IMR-90 (cell line): Measurements from ENCODE around the gene PGPEP1. TPM values are rescaled to one million over a fixed set of nuclear protein-coding genes. Genes with fewer than 3 reads are reported as not detected.

Experiments
- ATAC-seq: fragments of 200-7000 bp; cut with Tn5 transposase; 2 replicates; pipeline ENCODE4 v1.9.1; 2020; ENCODE audit warnings: low read depth, mild to moderate bottlenecking, moderate library complexity
- BruUV-seq: library from RNA; stranded (reverse); fragments of 400-500 nt; replicated peaks from 2 replicates; lab custom pipeline; 2021; lab: Mats Ljungman, UMichigan
- CTCF ChIA-PET: fragments of 300-600 bp; formaldehyde crosslinking; extraction: SDS; loops from one replicate; lab custom pipeline; 2021; ENCODE audit warnings: antibody characterized with exemption; lab: Yijun Ruan, JAX
- POLR2A ChIA-PET: fragments of 300-600 bp; sonication (Branson Sonifier 250); formaldehyde crosslinking; loops from one replicate; lab custom pipeline; 2022; ENCODE audit warnings: antibody characterized with exemption; ENCODE audit not compliant: unreplicated experiment; lab: Charles Lee
- DNase-seq: peaks from one replicate; pipeline ENCODE4 v3.0.0; 2013
- H2AFZ ChIP-seq: replicated peaks from 2 replicates; pipeline ENCODE3; 2013; ENCODE audit warnings: low read length, mild to moderate bottlenecking; ENCODE audit not compliant: poor library complexity
- H2AK5ac ChIP-seq: 2 replicates; pipeline ENCODE4 v1.6.1; 2013; ENCODE audit warnings: low read depth, low read length, inconsistent platforms
- H2AK9ac ChIP-seq: replicated peaks from 2 replicates; pipeline ENCODE3; 2013; ENCODE audit warnings: mild to moderate bottlenecking, low read depth, low read length, moderate library complexity; ENCODE audit not compliant: poor library complexity
- H2BK120ac ChIP-seq: 2 replicates; pipeline ENCODE4 v1.6.1; 2013; ENCODE audit warnings: low read depth, low read length, inconsistent platforms
- H2BK15ac ChIP-seq: 3 replicates; pipeline ENCODE4 v1.6.1; 2013; ENCODE audit warnings: low read depth, low read length, inconsistent platforms
- H2BK20ac ChIP-seq: 2 replicates; pipeline ENCODE4 v1.6.1; 2013; ENCODE audit warnings: low read depth, mild to moderate bottlenecking, inconsistent platforms, low read length, moderate library complexity
- H2BK5ac ChIP-seq: 2 replicates; pipeline ENCODE4 v1.6.1; 2013; ENCODE audit warnings: mild to moderate bottlenecking, low read depth, low read length, inconsistent platforms; ENCODE audit not compliant: poor library complexity, severe bottlenecking
- H3K14ac ChIP-seq: replicated peaks from 2 replicates; pipeline ENCODE4 v1.6.1; 2013; ENCODE audit warnings: low read depth, low read length, inconsistent platforms
- H3K18ac ChIP-seq: 2 replicates; pipeline ENCODE4 v1.6.1; 2013; ENCODE audit warnings: low read depth, low read length, control low read depth
- H3K23ac ChIP-seq: 2 replicates; pipeline ENCODE4 v1.6.1; 2013; ENCODE audit warnings: low read depth, low read length, inconsistent platforms
- H3K27ac ChIP-seq: 2 replicates; pipeline ENCODE4 v1.5.1; 2013; ENCODE audit warnings: mild to moderate bottlenecking, control low read depth, low read length; ENCODE audit not compliant: insufficient read depth
- H3K27me3 ChIP-seq: 2 replicates; pipeline ENCODE4 v1.6.1; 2013; ENCODE audit warnings: low read length; ENCODE audit not compliant: control insufficient read depth, insufficient read depth
- H3K36me3 ChIP-seq: 2 replicates; pipeline ENCODE4 v1.6.1; 2013; ENCODE audit warnings: low read length, mixed read lengths; ENCODE audit not compliant: control insufficient read depth, insufficient read depth
- H3K4ac ChIP-seq: 2 replicates; pipeline ENCODE4 v1.6.1; 2013; ENCODE audit warnings: low read depth, low read length, inconsistent platforms
- H3K4me1 ChIP-seq: 2 replicates; pipeline ENCODE4 v1.6.1; 2013; ENCODE audit warnings: low read length, mixed read lengths; ENCODE audit not compliant: control insufficient read depth, insufficient read depth
- H3K4me2 ChIP-seq: 2 replicates; pipeline ENCODE4 v1.6.1; 2013; ENCODE audit warnings: low read depth, mild to moderate bottlenecking, control low read depth, low read length, moderate library complexity
- H3K4me3 ChIP-seq: 2 replicates; pipeline ENCODE4 v1.5.1; 2013; ENCODE audit warnings: low read depth, mild to moderate bottlenecking, control low read depth, low read length, moderate library complexity; ENCODE audit not compliant: insufficient read depth
- H3K56ac ChIP-seq: 2 replicates; pipeline ENCODE4 v1.6.1; 2013; ENCODE audit warnings: low read length, inconsistent platforms; ENCODE audit not compliant: insufficient read depth; ENCODE audit errors: extremely low read depth
- H3K79me1 ChIP-seq, 2 experiments: 2 replicates each; pipeline ENCODE4 v1.6.1; 2013; ENCODE audit warnings: low read length in 2 of 2, inconsistent platforms in 1 of 2, low read depth in 1 of 2
- H3K9ac ChIP-seq: 2 replicates; pipeline ENCODE4 v1.6.1; 2013; ENCODE audit warnings: low read depth, low read length, control low read depth
- H3K9me1 ChIP-seq: 2 replicates; pipeline ENCODE4 v1.6.1; 2013; ENCODE audit warnings: low read length, inconsistent platforms; ENCODE audit not compliant: insufficient read depth
- H3K9me3 ChIP-seq: 2 replicates; pipeline ENCODE4 v1.6.1; 2013; ENCODE audit warnings: low read length; ENCODE audit not compliant: control insufficient read depth, insufficient read depth
- H4K20me1 ChIP-seq: 2 replicates; pipeline ENCODE4 v1.6.1; 2013; ENCODE audit warnings: low read length, inconsistent platforms; ENCODE audit not compliant: insufficient read depth
- H4K5ac ChIP-seq: 2 replicates; pipeline ENCODE4 v1.6.1; 2013; ENCODE audit warnings: mild to moderate bottlenecking, low read depth, low read length, control low read depth
- H4K8ac ChIP-seq, 2 experiments: 2 replicates each; pipeline ENCODE4 v1.6.1; 2013; ENCODE audit warnings: low read depth in 2 of 2, low read length in 2 of 2, control low read depth in 1 of 2, inconsistent platforms in 1 of 2
- H4K91ac ChIP-seq: 2 replicates; pipeline ENCODE4 v1.6.1; 2013; ENCODE audit warnings: low read depth, low read length, inconsistent platforms; ENCODE audit not compliant: insufficient read depth
- BHLHE40 ChIP-seq: fragments of 150-350 bp; IDR thresholded peaks from 2 replicates; pipeline ENCODE4 v1.6.1; 2016; ENCODE audit warnings: mild to moderate bottlenecking, low read depth, low read length
- CEBPB ChIP-seq: IDR thresholded peaks from 2 replicates; pipeline ENCODE4 v1.6.1; 2012; ENCODE audit warnings: low read depth, low read length, improper control_type of control experiment
- CHD1 ChIP-seq: IDR thresholded peaks from 2 replicates; pipeline ENCODE4 v1.6.1; 2012; ENCODE audit warnings: low read depth, low read length, improper control_type of control experiment
- FOS ChIP-seq: fragments of 150-350 bp; IDR thresholded peaks from 2 replicates; pipeline ENCODE4 v1.6.1; 2016; ENCODE audit warnings: low read depth, low read length
- MXI1 ChIP-seq: IDR thresholded peaks from 2 replicates; pipeline ENCODE4 v1.6.1; 2012; ENCODE audit warnings: low read depth, mild to moderate bottlenecking, low read length, moderate library complexity, borderline replicate concordance
- NFE2L2 ChIP-seq: fragments of 150-350 bp; IDR thresholded peaks from 2 replicates; pipeline ENCODE4 v1.6.1; 2016; ENCODE audit warnings: low read depth, mild to moderate bottlenecking, low read length
- POLR2A ChIP-seq: IDR thresholded peaks from 2 replicates; pipeline ENCODE4 v1.6.1; 2012; ENCODE audit warnings: mild to moderate bottlenecking, low read depth, low read length
- RAD21 ChIP-seq: IDR thresholded peaks from 2 replicates; pipeline ENCODE4 v1.6.1; 2012; ENCODE audit warnings: low read length, improper control_type of control experiment
- RCOR1 ChIP-seq: IDR thresholded peaks from 2 replicates; pipeline ENCODE4 v1.6.1; 2012; ENCODE audit warnings: mild to moderate bottlenecking, low read length, improper control_type of control experiment; ENCODE audit not compliant: insufficient replicate concordance
- RFX5 ChIP-seq: IDR thresholded peaks from 2 replicates; pipeline ENCODE4 v1.8.0; 2012; ENCODE audit warnings: low read depth, mild to moderate bottlenecking, low read length, moderate library complexity
- SMC3 ChIP-seq: fragments of 150-350 bp; IDR thresholded peaks from 2 replicates; pipeline ENCODE4 v1.6.1; 2016; ENCODE audit warnings: low read depth, mild to moderate bottlenecking, antibody characterized with exemption, low read length, moderate library complexity
- WGBS, 2 experiments: methylation state at CpG; one replicate each; pipeline versions ENCODE4 v1.1.5 to v1.1.7; 2013; ENCODE audit warnings: missing lambda C conversion rate in 2 of 2; ENCODE audit not compliant: insufficient read length in 1 of 2; ENCODE audit errors: extremely low coverage in 2 of 2; 5-methylcytosine and 5-hydroxymethylcytosine counted together
- dilution Hi-C: fragments of 300-500 bp; cut with HindIII; formaldehyde crosslinking; loops from one replicate; pipeline ENCODE4 v1.14.3; 2018; ENCODE audit warnings: low sequenced_read_pairs; ENCODE audit not compliant: unreplicated experiment
- in situ Hi-C: fragments of 300-500 bp; cut with MboI; formaldehyde crosslinking; loops from 3 replicates; pipeline ENCODE4 v1.14.3; 2019; ENCODE audit warnings: low sequenced_read_pairs, inconsistent platforms, mixed read lengths
- intact Hi-C: fragments of 100-400 bp; cut with micrococcal nuclease; formaldehyde crosslinking; loops from 2 replicates; pipeline ENCODE4 v1.10.0; 2022
- polyA plus RNA-seq, 3 experiments: library from polyadenylated mRNA; depleted of rRNA; stranded (reverse); fragments of >200 nt; gene quantifications; 2 replicates each; pipeline ENCODE4 v1.2.3, GENCODE V29; 2012; ENCODE audit warnings: low replicate concordance in 1 of 3
- total RNA-seq: library from RNA; depleted of rRNA; stranded (reverse); fragments of >200 nt; gene quantifications from 2 replicates; pipeline ENCODE4 v1.2.3, GENCODE V29; 2012
- TF ChIP-seq, protein P1 (sequence below): conservative IDR thresholded peaks from 2 replicates; pipeline ENCODE4 v1.5.1; 2012; ENCODE audit warnings: mild to moderate bottlenecking, low read depth, low read length, improper control_type of control experiment
- TF ChIP-seq, protein P2 (sequence below): fragments of 150-350 bp; IDR thresholded peaks from 2 replicates; pipeline ENCODE4 v1.6.1; 2017; ENCODE audit warnings: mild to moderate bottlenecking, antibody characterized with exemption, low read length, low read depth

Gene PGPEP1
- total and polyA plus RNA-seq, 2 of the 4 experiments (the other 2 are of a cell fraction) = 11.8 to 14.3 TPM

DNA sequence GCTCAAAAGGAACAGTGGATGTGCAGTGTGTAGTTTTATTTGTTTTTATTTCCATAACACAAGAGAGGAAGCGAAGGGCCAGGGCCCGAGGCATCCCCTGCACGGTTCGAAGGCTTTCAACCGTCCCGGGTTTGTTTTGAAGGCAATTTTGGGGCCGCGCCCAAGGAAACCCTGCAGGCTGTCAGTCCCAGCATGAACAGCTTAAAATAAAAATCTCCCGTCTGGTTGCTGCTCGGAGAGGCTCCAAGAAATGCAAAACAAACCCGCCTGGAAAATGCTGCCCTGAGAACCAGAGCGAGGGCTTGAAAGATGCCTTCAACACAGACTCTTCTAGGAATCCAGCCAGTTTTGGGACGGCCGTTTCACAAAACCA, 33.5 kb upstream of the PGPEP1 start:
- H3K79me1 ChIP-seq = peaks cover 3 to 23% of the 10 kb centered on the region in 2 experiments; a peak in 2 of 4 replicates
- H3K4me1 ChIP-seq = peaks cover 20% of the 10 kb centered on the region
- ChIA-PET POLR2A (interaction anchor here (1.0 kb wide), 1 partner anchor 25 kb away, joined by 3 read pairs; the partner anchor contains the start of gene JUND), CTCF (no interaction called here)
- no peak overlapping the region for H2BK15ac ChIP-seq
- no peak overlapping the region for H2BK120ac ChIP-seq
- DNase-seq = no peak
- peaks cover 4% of the 10 kb centered on the region; the same call in 1 of the 2 replicates for H3K9me1 ChIP-seq
- WGBS, 2 experiments = 82% methylated on average over 5 of the region's 14 CpGs; no CpG with 5 or more reads in 1 of the 2 experiments
- no peak overlapping the region for H3K56ac ChIP-seq
- H4K91ac ChIP-seq = no peak overlapping the region
- no peak overlapping the region for H3K4me2 ChIP-seq
- H3K23ac ChIP-seq = no peak overlapping the region
- intact Hi-C loops (no loop called here), in situ Hi-C loops (no loop called here), dilution Hi-C loops (no loop called here)
- no peak overlapping the region for H3K18ac ChIP-seq
- no peak overlapping the region for H2AFZ ChIP-seq
- no peak overlapping the region for H2AK9ac ChIP-seq
- H2BK5ac ChIP-seq = no peak overlapping the region
- H3K9ac ChIP-seq = no peak overlapping the region
- no peaks in the 10 kb centered on the region for H3K27me3 ChIP-seq
- no peak overlapping the region for H3K4me3 ChIP-seq
- H3K14ac ChIP-seq = no peak overlapping the region
- no peak for ATAC-seq
- no peak for TF ChIP-seq BHLHE40
- no peak for TF ChIP-seq RAD21
- TF ChIP-seq, protein P1, sequence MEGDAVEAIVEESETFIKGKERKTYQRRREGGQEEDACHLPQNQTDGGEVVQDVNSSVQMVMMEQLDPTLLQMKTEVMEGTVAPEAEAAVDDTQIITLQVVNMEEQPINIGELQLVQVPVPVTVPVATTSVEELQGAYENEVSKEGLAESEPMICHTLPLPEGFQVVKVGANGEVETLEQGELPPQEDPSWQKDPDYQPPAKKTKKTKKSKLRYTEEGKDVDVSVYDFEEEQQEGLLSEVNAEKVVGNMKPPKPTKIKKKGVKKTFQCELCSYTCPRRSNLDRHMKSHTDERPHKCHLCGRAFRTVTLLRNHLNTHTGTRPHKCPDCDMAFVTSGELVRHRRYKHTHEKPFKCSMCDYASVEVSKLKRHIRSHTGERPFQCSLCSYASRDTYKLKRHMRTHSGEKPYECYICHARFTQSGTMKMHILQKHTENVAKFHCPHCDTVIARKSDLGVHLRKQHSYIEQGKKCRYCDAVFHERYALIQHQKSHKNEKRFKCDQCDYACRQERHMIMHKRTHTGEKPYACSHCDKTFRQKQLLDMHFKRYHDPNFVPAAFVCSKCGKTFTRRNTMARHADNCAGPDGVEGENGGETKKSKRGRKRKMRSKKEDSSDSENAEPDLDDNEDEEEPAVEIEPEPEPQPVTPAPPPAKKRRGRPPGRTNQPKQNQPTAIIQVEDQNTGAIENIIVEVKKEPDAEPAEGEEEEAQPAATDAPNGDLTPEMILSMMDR = no peak
- TF ChIP-seq NFE2L2 = no peak
- no peak for TF ChIP-seq POLR2A
- TF ChIP-seq, protein P2, sequence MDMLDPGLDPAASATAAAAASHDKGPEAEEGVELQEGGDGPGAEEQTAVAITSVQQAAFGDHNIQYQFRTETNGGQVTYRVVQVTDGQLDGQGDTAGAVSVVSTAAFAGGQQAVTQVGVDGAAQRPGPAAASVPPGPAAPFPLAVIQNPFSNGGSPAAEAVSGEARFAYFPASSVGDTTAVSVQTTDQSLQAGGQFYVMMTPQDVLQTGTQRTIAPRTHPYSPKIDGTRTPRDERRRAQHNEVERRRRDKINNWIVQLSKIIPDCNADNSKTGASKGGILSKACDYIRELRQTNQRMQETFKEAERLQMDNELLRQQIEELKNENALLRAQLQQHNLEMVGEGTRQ = no peak
- no peak for TF ChIP-seq SMC3
- TF ChIP-seq FOS = no peak
- no peak for TF ChIP-seq RCOR1
- no peak for TF ChIP-seq CHD1
- no peak for TF ChIP-seq MXI1
- no peak for TF ChIP-seq CEBPB
- TF ChIP-seq RFX5 = no peak
- H3K9me3 ChIP-seq = no peaks in the 10 kb centered on the region
- H2BK20ac ChIP-seq = no peak overlapping the region
- H4K5ac ChIP-seq = no peak overlapping the region
- no peak overlapping the region for H4K8ac ChIP-seq
- no peak overlapping the region for H2AK5ac ChIP-seq
- H3K4ac ChIP-seq = no peak overlapping the region
- H4K20me1 ChIP-seq = no peaks in the 10 kb centered on the region
- peaks cover 19% of the 10 kb centered on the region for H3K36me3 ChIP-seq
- no TSS peak for BruUV-seq
- no peak overlapping the region for H3K27ac ChIP-seq
